GM12878 (cell line): ENCODE results near the gene CDKL2.

Experiments
- HDAC2 ChIP-seq: fragments of 200-600 bp; sonication (generic); IDR thresholded peaks from 2 replicates; pipeline ENCODE4 v1.6.1; 2017
- POLR2A ChIP-seq: IDR thresholded peaks from 2 replicates; pipeline ENCODE4 v1.6.1; 2011; ENCODE audit warnings: low read depth, mild to moderate bottlenecking, low read length
- POLR2AphosphoS2 ChIP-seq: IDR thresholded peaks from 2 replicates; pipeline ENCODE4 v1.6.1; 2011; ENCODE audit warnings: low read depth, mild to moderate bottlenecking, low read length, improper control_type of control experiment, moderate library complexity
- RCOR1 ChIP-seq: conservative IDR thresholded peaks from 2 replicates; pipeline ENCODE4 v1.6.1; 2012; ENCODE audit warnings: low read depth, low read length, improper control_type of control experiment
- SIN3A ChIP-seq: IDR thresholded peaks from 2 replicates; pipeline ENCODE4 v1.6.1; 2012; ENCODE audit warnings: low read depth, low read length, improper control_type of control experiment
- TCF12 ChIP-seq: IDR thresholded peaks from 2 replicates; pipeline ENCODE4 v1.6.1; 2011; ENCODE audit warnings: low read depth, mild to moderate bottlenecking, low read length
- TF ChIP-seq, protein P1 (sequence below): IDR thresholded peaks from 2 replicates; pipeline ENCODE4 v1.6.1; 2011; ENCODE audit warnings: low read depth, low read length, improper control_type of control experiment, borderline replicate concordance
- TF ChIP-seq, protein P2 (sequence below): IDR thresholded peaks from 2 replicates; pipeline ENCODE4 v1.6.1; 2012; ENCODE audit warnings: mild to moderate bottlenecking, low read depth, low read length

DNA sequence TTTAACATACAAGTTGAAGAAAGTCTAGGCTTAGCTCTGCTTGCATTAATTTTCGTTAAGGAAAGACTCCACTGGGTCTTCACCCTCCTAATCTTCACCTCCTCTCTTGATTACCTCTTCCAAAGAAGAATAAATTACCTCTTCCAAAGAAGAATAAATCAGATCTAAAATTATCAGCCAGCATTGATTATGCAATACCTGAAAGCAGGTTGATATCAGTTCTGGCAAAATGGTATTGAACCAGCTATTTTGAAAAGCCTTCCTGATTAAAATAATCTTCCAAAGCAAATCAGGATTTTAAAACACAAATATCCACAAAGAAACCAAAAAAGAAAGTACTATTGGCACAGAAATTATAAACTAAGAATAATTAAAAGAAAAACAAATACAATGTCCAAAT is 36.9 kb downstream of the CDKL2 start:
- TF ChIP-seq SIN3A = no peak
- no peak for TF ChIP-seq RCOR1
- TF ChIP-seq, protein P1, sequence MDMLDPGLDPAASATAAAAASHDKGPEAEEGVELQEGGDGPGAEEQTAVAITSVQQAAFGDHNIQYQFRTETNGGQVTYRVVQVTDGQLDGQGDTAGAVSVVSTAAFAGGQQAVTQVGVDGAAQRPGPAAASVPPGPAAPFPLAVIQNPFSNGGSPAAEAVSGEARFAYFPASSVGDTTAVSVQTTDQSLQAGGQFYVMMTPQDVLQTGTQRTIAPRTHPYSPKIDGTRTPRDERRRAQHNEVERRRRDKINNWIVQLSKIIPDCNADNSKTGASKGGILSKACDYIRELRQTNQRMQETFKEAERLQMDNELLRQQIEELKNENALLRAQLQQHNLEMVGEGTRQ = no peak
- TF ChIP-seq, protein P2, sequence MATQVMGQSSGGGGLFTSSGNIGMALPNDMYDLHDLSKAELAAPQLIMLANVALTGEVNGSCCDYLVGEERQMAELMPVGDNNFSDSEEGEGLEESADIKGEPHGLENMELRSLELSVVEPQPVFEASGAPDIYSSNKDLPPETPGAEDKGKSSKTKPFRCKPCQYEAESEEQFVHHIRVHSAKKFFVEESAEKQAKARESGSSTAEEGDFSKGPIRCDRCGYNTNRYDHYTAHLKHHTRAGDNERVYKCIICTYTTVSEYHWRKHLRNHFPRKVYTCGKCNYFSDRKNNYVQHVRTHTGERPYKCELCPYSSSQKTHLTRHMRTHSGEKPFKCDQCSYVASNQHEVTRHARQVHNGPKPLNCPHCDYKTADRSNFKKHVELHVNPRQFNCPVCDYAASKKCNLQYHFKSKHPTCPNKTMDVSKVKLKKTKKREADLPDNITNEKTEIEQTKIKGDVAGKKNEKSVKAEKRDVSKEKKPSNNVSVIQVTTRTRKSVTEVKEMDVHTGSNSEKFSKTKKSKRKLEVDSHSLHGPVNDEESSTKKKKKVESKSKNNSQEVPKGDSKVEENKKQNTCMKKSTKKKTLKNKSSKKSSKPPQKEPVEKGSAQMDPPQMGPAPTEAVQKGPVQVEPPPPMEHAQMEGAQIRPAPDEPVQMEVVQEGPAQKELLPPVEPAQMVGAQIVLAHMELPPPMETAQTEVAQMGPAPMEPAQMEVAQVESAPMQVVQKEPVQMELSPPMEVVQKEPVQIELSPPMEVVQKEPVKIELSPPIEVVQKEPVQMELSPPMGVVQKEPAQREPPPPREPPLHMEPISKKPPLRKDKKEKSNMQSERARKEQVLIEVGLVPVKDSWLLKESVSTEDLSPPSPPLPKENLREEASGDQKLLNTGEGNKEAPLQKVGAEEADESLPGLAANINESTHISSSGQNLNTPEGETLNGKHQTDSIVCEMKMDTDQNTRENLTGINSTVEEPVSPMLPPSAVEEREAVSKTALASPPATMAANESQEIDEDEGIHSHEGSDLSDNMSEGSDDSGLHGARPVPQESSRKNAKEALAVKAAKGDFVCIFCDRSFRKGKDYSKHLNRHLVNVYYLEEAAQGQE = no peak
- TF ChIP-seq POLR2A = no peak
- TF ChIP-seq HDAC2 = no peak
- TF ChIP-seq TCF12 = no peak
- no peak for TF ChIP-seq POLR2AphosphoS2
